Measurements from ENCODE around the gene SGMS1. TPM values are rescaled to one million over a fixed set of nuclear protein-coding genes. Genes with fewer than 3 reads are reported as not detected.
A peak's percentile ranks its signal among the peaks of the same experiment; 100 is the strongest.

The SGMS1 gene
- total and polyA plus RNA-seq, 4 experiments from 2014 or later: 10.0 to 33.0 (median 20.3) TPM

- POLR2A ChIA-PET (ENCODE audit: partially characterized antibody): interaction anchor here (0.7 to 6.6 kb wide), 18 partner anchors 9 to 360 kb away, joined by 3 to 84 read pairs (median 4); partner anchors contain the start of gene ASAH2B
- H3K4me3 Mint-ChIP-seq: peak overlapping the region; percentile 93 to 99 (median 96)
- intact Hi-C loops (cut with micrococcal nuclease): loop anchor here (1.0 to 10.0 kb wide), 5 partner anchors 17 to 1085 kb away; partner anchors contain the start of genes ERCC6, PARG and TIMM23B
- DNase-seq: peak; percentile 64 to 82 (median 71)
- H3K27me3 ChIP-seq (ENCODE audit: insufficient read depth, low read length): no peaks in the 10 kb centered on the region
- peak overlapping the region; percentile 99 for H3K27ac ChIP-seq (ENCODE audit: low read depth, low read length)
- H3K27ac Mint-ChIP-seq: peak overlapping the region; percentile 95 to 99 (median 97)
- no peaks in the 10 kb centered on the region for H3K9me3 ChIP-seq (ENCODE audit: control insufficient read depth in 1 of 2, low read length in 2 of 2)
- H3K4me1 ChIP-seq (ENCODE audit: insufficient read depth, low read length): peaks cover 49% of the 10 kb centered on the region
- peak overlapping the region; percentile 63 to 97 for H3K4me3 ChIP-seq (ENCODE audit: low read length in 2 of 2)
- peaks cover 0 to 26% of the 10 kb centered on the region in 2 donors for H3K36me3 Mint-ChIP-seq
- H3K4me1 Mint-ChIP-seq: peaks cover 33 to 67% (median 45%) of the 10 kb centered on the region in 4 donors
- CTCF ChIA-PET (ENCODE audit: partially characterized antibody): interaction anchor here (1.0 to 5.5 kb wide), 21 partner anchors 9 to 346 kb away, joined by 3 to 32 read pairs (median 6); no protein-coding TSS in a partner anchor
- no peaks in the 10 kb centered on the region for H3K27me3 Mint-ChIP-seq
- no peaks in the 10 kb centered on the region for H3K36me3 ChIP-seq (ENCODE audit: insufficient read depth, low read length)
- H3K9me3 Mint-ChIP-seq: peaks cover 0 to 4% (median 0%) of the 10 kb centered on the region in 8 donors
Measured at GRCh38 chr10:50621968-50622705, 1.6 kb downstream of the SGMS1 start.

- Mint-ChIP-seq H3K36me3 (peaks cover 0 to 25% of the 10 kb centered on the region in 2 donors), H3K9me3 (peaks cover 0 to 4% (median 0%) of the 10 kb centered on the region in 8 donors), H3K4me1 (peaks cover 35 to 72% (median 47%) of the 10 kb centered on the region in 4 donors), H3K4me3 (peak overlapping the region in 5 of 8 donors; percentile 10 to 99 (median 42)), H3K27me3 (no peaks in the 10 kb centered on the region), H3K27ac (peak overlapping the region; percentile 9 to 99 (median 50))
- CTCF ChIA-PET (ENCODE audit: partially characterized antibody): interaction anchor here (0.8 to 5.5 kb wide), 18 partner anchors 8 to 254 kb away, joined by 3 to 32 read pairs (median 6); no protein-coding TSS in a partner anchor
- intact Hi-C loops (cut with micrococcal nuclease): loop anchor here (5.0 to 10.0 kb wide), 2 partner anchors 676 to 1084 kb away; partner anchors contain the start of genes ERCC6, PARG and TIMM23B
- Histone ChIP-seq H3K27ac (ENCODE audit: low read depth, low read length) (peak overlapping the region; percentile 99), H3K9me3 (ENCODE audit: control insufficient read depth in 1 of 2, low read length in 2 of 2) (no peaks in the 10 kb centered on the region), H3K4me3 (ENCODE audit: low read length in 2 of 2) (no peak overlapping the region), H3K27me3 (ENCODE audit: insufficient read depth, low read length) (no peaks in the 10 kb centered on the region), H3K36me3 (ENCODE audit: insufficient read depth, low read length) (no peaks in the 10 kb centered on the region), H3K4me1 (ENCODE audit: insufficient read depth, low read length) (peaks cover 53% of the 10 kb centered on the region)
- POLR2A ChIA-PET (ENCODE audit: partially characterized antibody): interaction anchor here (0.8 to 6.6 kb wide), 5 partner anchors 8 to 119 kb away, joined by 3 to 84 read pairs (median 6); partner anchors contain the start of gene ASAH2B
- no peak for DNase-seq
Measured at GRCh38 chr10:50620899-50621298, 2.9 kb downstream of the SGMS1 start.

- Mint-ChIP-seq H3K4me3 (peak overlapping the region in 5 of 8 donors; percentile 17 to 72 (median 41)), H3K4me1 (peaks cover 32 to 68% (median 47%) of the 10 kb centered on the region in 4 donors), H3K36me3 (peaks cover 0 to 16% of the 10 kb centered on the region in 2 donors), H3K9me3 (peaks cover 0 to 4% (median 0%) of the 10 kb centered on the region in 8 donors), H3K27ac (peak overlapping the region; percentile 68 to 99 (median 87)), H3K27me3 (no peaks in the 10 kb centered on the region)
- POLR2A ChIA-PET (ENCODE audit: partially characterized antibody): no interaction called here
- no peaks in the 10 kb centered on the region for H3K9me3 ChIP-seq (ENCODE audit: control insufficient read depth in 1 of 2, low read length in 2 of 2)
- CTCF ChIA-PET (ENCODE audit: partially characterized antibody): interaction anchor here (1.0 to 5.5 kb wide), 6 partner anchors 15 to 69 kb away, joined by 3 to 32 read pairs (median 6); no protein-coding TSS in a partner anchor
- intact Hi-C loops (cut with micrococcal nuclease): loop anchor here (5.0 to 10.0 kb wide), 2 partner anchors 675 to 1083 kb away; partner anchors contain the start of genes ERCC6, PARG and TIMM23B
- peaks cover 47% of the 10 kb centered on the region for H3K4me1 ChIP-seq (ENCODE audit: insufficient read depth, low read length)
- no peak for DNase-seq
- no peaks in the 10 kb centered on the region for H3K36me3 ChIP-seq (ENCODE audit: insufficient read depth, low read length)
- no peaks in the 10 kb centered on the region for H3K27me3 ChIP-seq (ENCODE audit: insufficient read depth, low read length)
- H3K27ac ChIP-seq (ENCODE audit: low read depth, low read length): no peak overlapping the region
- no peak overlapping the region for H3K4me3 ChIP-seq (ENCODE audit: low read length in 2 of 2)
Measured at GRCh38 chr10:50619882-50620281, 3.9 kb downstream of the SGMS1 start.

GRCh38 chr10:50619166-50619565 lies 4.6 kb downstream of the SGMS1 start:
- H3K27ac Mint-ChIP-seq: peak overlapping the region in 6 of 7 donors; percentile 13 to 99 (median 56)
- CTCF ChIA-PET (ENCODE audit: partially characterized antibody): interaction anchor here (1.7 to 3.7 kb wide), 2 partner anchors 57 to 66 kb away, joined by 6 to 32 read pairs; no protein-coding TSS in a partner anchor
- no peaks in the 10 kb centered on the region for H3K36me3 ChIP-seq (ENCODE audit: insufficient read depth, low read length)

GRCh38 chr10:50618624-50619023 lies 5.1 kb downstream of the SGMS1 start:
- H3K27ac ChIP-seq (ENCODE audit: low read depth, low read length): no peak overlapping the region
- H3K36me3 ChIP-seq (ENCODE audit: insufficient read depth, low read length): no peaks in the 10 kb centered on the region
- Mint-ChIP-seq H3K4me3 (peak overlapping the region in 5 of 8 donors; percentile 41 to 77 (median 54)), H3K4me1 (peaks cover 38 to 76% (median 57%) of the 10 kb centered on the region in 4 donors), H3K36me3 (peaks cover 0 to 12% of the 10 kb centered on the region in 2 donors), H3K9me3 (peaks cover 0 to 4% (median 0%) of the 10 kb centered on the region in 8 donors), H3K27me3 (no peaks in the 10 kb centered on the region), H3K27ac (peak overlapping the region in 6 of 7 donors; percentile 41 to 99 (median 48))
- peaks cover 59% of the 10 kb centered on the region for H3K4me1 ChIP-seq (ENCODE audit: insufficient read depth, low read length)
- ChIA-PET CTCF (ENCODE audit: partially characterized antibody) (interaction anchor here (1.7 kb wide), 1 partner anchor 65 kb away, joined by 6 read pairs; no protein-coding TSS in a partner anchor), POLR2A (ENCODE audit: partially characterized antibody) (no interaction called here)
- no peak for DNase-seq
- no peaks in the 10 kb centered on the region for H3K27me3 ChIP-seq (ENCODE audit: insufficient read depth, low read length)
- H3K4me3 ChIP-seq (ENCODE audit: low read length in 2 of 2): no peak overlapping the region
- intact Hi-C loops (cut with micrococcal nuclease): no loop called here
- H3K9me3 ChIP-seq (ENCODE audit: control insufficient read depth in 1 of 2, low read length in 2 of 2): no peaks in the 10 kb centered on the region

More at GRCh38 chr10:50619166-50619565, 4.6 kb downstream of the SGMS1 start:
- H3K9me3 ChIP-seq (ENCODE audit: control insufficient read depth in 1 of 2, low read length in 2 of 2): no peaks in the 10 kb centered on the region
- POLR2A ChIA-PET (ENCODE audit: partially characterized antibody): no interaction called here
- no peak overlapping the region for H3K27ac ChIP-seq (ENCODE audit: low read depth, low read length)
- intact Hi-C loops (cut with micrococcal nuclease): no loop called here
- H3K4me1 ChIP-seq (ENCODE audit: insufficient read depth, low read length): peaks cover 54% of the 10 kb centered on the region
- peak overlapping the region in 7 of 8 donors; percentile 18 to 77 (median 44) for H3K4me3 Mint-ChIP-seq
- H3K4me3 ChIP-seq (ENCODE audit: low read length in 2 of 2): no peak overlapping the region
- peaks cover 0 to 4% (median 0%) of the 10 kb centered on the region in 8 donors for H3K9me3 Mint-ChIP-seq
- H3K36me3 Mint-ChIP-seq: peaks cover 0 to 13% of the 10 kb centered on the region in 2 donors
- H3K27me3 Mint-ChIP-seq: no peaks in the 10 kb centered on the region
- H3K27me3 ChIP-seq (ENCODE audit: insufficient read depth, low read length): no peaks in the 10 kb centered on the region
- peaks cover 37 to 73% (median 53%) of the 10 kb centered on the region in 4 donors for H3K4me1 Mint-ChIP-seq
- no peak for DNase-seq

GRCh38 chr10:50615658-50616057 lies 8.1 kb downstream of the SGMS1 start:
- intact Hi-C loops (cut with micrococcal nuclease): no loop called here
- Histone ChIP-seq H3K4me1 (ENCODE audit: insufficient read depth, low read length) (peaks cover 56% of the 10 kb centered on the region), H3K27me3 (ENCODE audit: insufficient read depth, low read length) (no peaks in the 10 kb centered on the region), H3K27ac (ENCODE audit: low read depth, low read length) (no peak overlapping the region), H3K36me3 (ENCODE audit: insufficient read depth, low read length) (no peaks in the 10 kb centered on the region), H3K4me3 (ENCODE audit: low read length in 2 of 2) (no peak overlapping the region), H3K9me3 (ENCODE audit: control insufficient read depth in 1 of 2, low read length in 2 of 2) (no peaks in the 10 kb centered on the region)
- POLR2A ChIA-PET (ENCODE audit: partially characterized antibody): no interaction called here
- CTCF ChIA-PET (ENCODE audit: partially characterized antibody): interaction anchor here (1.4 kb wide), 1 partner anchor 10 kb away, joined by 4 read pairs; no protein-coding TSS in a partner anchor
- Mint-ChIP-seq H3K9me3 (no peaks in the 10 kb centered on the region), H3K4me1 (peaks cover 54 to 83% (median 70%) of the 10 kb centered on the region in 4 donors), H3K27me3 (no peaks in the 10 kb centered on the region), H3K4me3 (peak overlapping the region in 1 of 8 donors; percentile 26), H3K27ac (no peak overlapping the region), H3K36me3 (peaks cover 0 to 3% of the 10 kb centered on the region in 2 donors)
- DNase-seq: no peak

All from CD4-positive, alpha-beta memory T cell (primary cell).